Motor neuron (in vitro differentiated cells): ENCODE measurements around the gene GUCA1A. TPM values are rescaled to one million over a fixed set of nuclear protein-coding genes. Genes with fewer than 3 reads are reported as not detected.

Source experiments
- ATAC-seq, 8 experiments: fragments of 200-7000 bp; cut with Tn5 transposase; replicated peaks in 6 of 8; 2 replicates each; pipeline ENCODE4 v1.8.0; 2021; ENCODE audit warnings: mild to moderate bottlenecking in 8 of 8, moderate library complexity in 8 of 8
- H3K27ac ChIP-seq, 2 donors: fragments of 250-450 bp; sonication (Bioruptor Pico); 2 replicates each; pipeline ENCODE4 v1.9.0; 2021; ENCODE audit warnings: antibody characterized with exemption in 2 of 2, mild to moderate bottlenecking in 2 of 2, moderate library complexity in 1 of 2
- H3K4me1 ChIP-seq, 2 donors: fragments of 250-450 bp; sonication (Bioruptor Pico); replicated peaks in 1 of 2; 2 replicates each; pipeline ENCODE4 v1.6.1; 2021; ENCODE audit warnings: antibody characterized with exemption in 2 of 2, mild to moderate bottlenecking in 2 of 2, moderate library complexity in 1 of 2
- H3K4me3 ChIP-seq, 5 donors: fragments of 250-450 bp; sonication (Bioruptor Pico); 2 replicates each; pipeline ENCODE4 v1.9.0; 2021; ENCODE audit warnings: antibody characterized with exemption in 5 of 5, mild to moderate bottlenecking in 5 of 5, moderate library complexity in 4 of 5
- WGBS, 10 experiments: fragments of 450-650 bp; shearing (Covaris generic); methylation state at CpG; one replicate each; pipeline ENCODE4 v1.0.0; 2022; 5-methylcytosine and 5-hydroxymethylcytosine counted together
- in situ Hi-C, 9 experiments: fragments of 400-800 bp; cut with MboI; loops; one replicate each; pipeline ENCODE4 v1.15.0; 2021; ENCODE audit warnings: low sequenced_read_pairs in 9 of 9, low pct_unique_long_range_greater_than_20kb in 2 of 9; ENCODE audit not compliant: unreplicated experiment in 9 of 9
- total RNA-seq, 8 experiments: library from RNA; unstranded; fragments of 300-600 nt; gene quantifications; 2 replicates each; pipeline versions ENCODE4 v1.2.3 to v1.2.4, GENCODE V29; 2022

Gene GUCA1A
- total RNA-seq, 8 experiments from 2014 or later, result 0.25 to 4.2 (median 1.5) TPM; not detected in 1

GRCh38 chr6:42137194-42137753 is 35.9 kb upstream of the GUCA1A start:
- in situ Hi-C loops, result no loop called here
- no peak overlapping the region for H3K4me3 ChIP-seq
- H3K4me1 ChIP-seq, result peaks cover 34 to 37% of the 10 kb centered on the region in 2 donors
- no peak overlapping the region for H3K27ac ChIP-seq
- ATAC-seq, result peak in 1 of 8 experiments; percentile 8
- 58 to 100% (median 72%) methylated on average over 1 to 6 of the region's 7 CpGs; no CpG with 5 or more reads in 4 of the 10 experiments for WGBS, 10 experiments

- no peak overlapping the region for H3K4me3 ChIP-seq
- peaks cover 39 to 42% of the 10 kb centered on the region in 2 donors for H3K4me1 ChIP-seq
- ATAC-seq, result no peak
- H3K27ac ChIP-seq, result no peak overlapping the region
- 90 to 100% (median 92%) methylated on average over 2 to 6 of the region's 6 CpGs; no CpG with 5 or more reads in 4 of the 10 experiments for WGBS, 10 experiments
- in situ Hi-C loops, result no loop called here
These were observed 35.0 kb upstream of the GUCA1A start for GRCh38 chr6:42138190-42138589.

GRCh38 chr6:42138630-42139619 is 34.2 kb upstream of the GUCA1A start:
- WGBS, 10 experiments, result 17 to 100% (median 61%) methylated on average over 1 to 7 of the region's 9 CpGs; no CpG with 5 or more reads in 1 of the 10 experiments
- in situ Hi-C loops, result no loop called here
- no peak overlapping the region for H3K4me3 ChIP-seq
- H3K27ac ChIP-seq, result peak overlapping the region in 1 of 2 donors; percentile 37
- peak in 4 of 8 experiments; percentile 6 to 67 (median 34) for ATAC-seq
- peaks cover 39 to 42% of the 10 kb centered on the region in 2 donors for H3K4me1 ChIP-seq

- ATAC-seq, result peak in 2 of 8 experiments; percentile 58 to 61
- WGBS, 10 experiments, result 60 to 83% (median 60%) methylated on average over 1 of the region's 5 CpGs; no CpG with 5 or more reads in 7 of the 10 experiments
- in situ Hi-C loops, result no loop called here
- peaks cover 39 to 42% of the 10 kb centered on the region in 2 donors for H3K4me1 ChIP-seq
- no peak overlapping the region for H3K27ac ChIP-seq
- no peak overlapping the region for H3K4me3 ChIP-seq
These were observed 33.1 kb upstream of the GUCA1A start for GRCh38 chr6:42140032-42140431.

- 31 to 86% (median 66%) methylated on average over 1 to 7 of the region's 9 CpGs; no CpG with 5 or more reads in 2 of the 10 experiments for WGBS, 10 experiments
- Histone ChIP-seq H3K27ac (peak overlapping the region in 1 of 2 donors; percentile 33), H3K4me3 (no peak overlapping the region), H3K4me1 (peaks cover 39 to 42% of the 10 kb centered on the region in 2 donors)
- in situ Hi-C loops, result no loop called here
- ATAC-seq, result peak in 5 of 8 experiments; percentile 28 to 76 (median 39)
These were observed 32.2 kb upstream of the GUCA1A start for GRCh38 chr6:42140756-42141602.

- 71 to 100% (median 92%) methylated on average over 1 to 2 of the region's 13 CpGs; no CpG with 5 or more reads in 7 of the 10 experiments for WGBS, 10 experiments
- H3K27ac ChIP-seq, result peak overlapping the region in 1 of 2 donors; percentile 33
- peaks cover 36 to 40% of the 10 kb centered on the region in 2 donors for H3K4me1 ChIP-seq
- H3K4me3 ChIP-seq, result peak overlapping the region in 3 of 5 donors; percentile 29 to 34 (median 30)
- peak in 4 of 8 experiments; percentile 22 to 31 (median 30) for ATAC-seq
- in situ Hi-C loops, result no loop called here
These were observed 31.5 kb upstream of the GUCA1A start for GRCh38 chr6:42141603-42142117.

- ATAC-seq, result peak; percentile 13 to 89 (median 76)
- Histone ChIP-seq H3K4me1 (peaks cover 30 to 34% of the 10 kb centered on the region in 2 donors), H3K4me3 (peak within 1 kb of the TSS in 3 of 5 donors; percentile 29 to 34 (median 30)), H3K27ac (peak within 1 kb of the TSS in 1 of 2 donors; percentile 33)
- WGBS, 10 experiments, result no CpG with 5 or more reads among the region's 60 CpGs
- in situ Hi-C loops, result no loop called here
These were observed 30.9 kb upstream of the GUCA1A start, which contains the start of gene C6orf132 for GRCh38 chr6:42142118-42142835. C6orf132 (minus strand) TSS chr6:42142620; CDS start chr6:42142444, 176 bp downstream.

GRCh38 chr6:42147138-42147562 is 26.0 kb upstream of the GUCA1A start:
- peak in 1 of 8 experiments; percentile 19 for ATAC-seq
- in situ Hi-C loops, result no loop called here
- WGBS, 10 experiments, result 29 to 93% (median 79%) methylated on average over 1 to 10 of the region's 10 CpGs; no CpG with 5 or more reads in 2 of the 10 experiments

GRCh38 chr6:42148058-42148457 is 25.1 kb upstream of the GUCA1A start:
- peak in 3 of 8 experiments; percentile 11 to 31 (median 13) for ATAC-seq
- in situ Hi-C loops, result no loop called here
- 25 to 83% (median 73%) methylated on average over 1 to 3 of the region's 3 CpGs; no CpG with 5 or more reads in 4 of the 10 experiments for WGBS, 10 experiments
- Histone ChIP-seq H3K4me1 (no peaks in the 10 kb centered on the region), H3K4me3 (no peak overlapping the region), H3K27ac (no peak overlapping the region)

More at GRCh38 chr6:42147138-42147562, 26.0 kb upstream of the GUCA1A start:
- H3K27ac ChIP-seq, result no peak overlapping the region
- H3K4me1 ChIP-seq, result peaks cover 5 to 6% of the 10 kb centered on the region in 2 donors
- H3K4me3 ChIP-seq, result no peak overlapping the region

- no peak for ATAC-seq
- Histone ChIP-seq H3K27ac (no peak overlapping the region), H3K4me1 (no peaks in the 10 kb centered on the region), H3K4me3 (no peak overlapping the region)
- 79 to 100% (median 89%) methylated on average over 1 to 8 of the region's 8 CpGs for WGBS, 10 experiments
- in situ Hi-C loops, result loop anchor here in 1 of 9 experiments (25.0 kb wide), 1 partner anchor 88 kb away; the partner anchor contains the start of gene TAF8
These were observed 22.9 kb upstream of the GUCA1A start for GRCh38 chr6:42150254-42150653.

GRCh38 chr6:42152024-42152423 is 21.1 kb upstream of the GUCA1A start:
- no peak for ATAC-seq

More at GRCh38 chr6:42152024-42152423, 21.1 kb upstream of the GUCA1A start:
- Histone ChIP-seq H3K27ac (no peak overlapping the region), H3K4me1 (no peaks in the 10 kb centered on the region), H3K4me3 (no peak overlapping the region)
- WGBS, 10 experiments, result 0 to 93% (median 76%) methylated on average over 2 to 7 of the region's 8 CpGs; no CpG with 5 or more reads in 3 of the 10 experiments
- in situ Hi-C loops, result loop anchor here in 1 of 9 experiments (25.0 kb wide), 1 partner anchor 90 kb away; the partner anchor contains the start of gene TAF8
